SK-N-SH (cell line): ENCODE data around the gene PTPN4. TPM values are rescaled to one million over a fixed set of nuclear protein-coding genes. Genes with fewer than 3 reads are reported as not detected.
A peak's percentile ranks its signal among the peaks of the same experiment; 100 is the strongest.

Experiments used
- CTCF ChIA-PET: fragments of 300-600, 350-600 bp; formaldehyde crosslinking; extraction: SDS; loops from one replicate; lab custom pipeline; 2021; lab: Yijun Ruan, JAX
- POLR2A ChIA-PET: fragments of 350-600 bp; sonication (Branson Sonifier 250); formaldehyde crosslinking; extraction: SDS; loops from one replicate; lab custom pipeline; 2020; ENCODE audit warnings: antibody characterized with exemption, inconsistent platforms; lab: Yijun Ruan, JAX
- DNase-seq: peaks from one replicate; pipeline ENCODE4 v3.0.0; 2012
- H2AFZ ChIP-seq: fragments of 200-600 bp; sonication (generic); 2 replicates; pipeline ENCODE4 v1.8.1; 2016; ENCODE audit warnings: antibody characterized with exemption, mild to moderate bottlenecking, low read depth
- H3F3A ChIP-seq: fragments of 200-600 bp; sonication (generic); replicated peaks from 2 replicates; pipeline ENCODE3; 2016; ENCODE audit warnings: antibody characterized with exemption, mild to moderate bottlenecking; ENCODE audit not compliant: insufficient read depth
- H3K27ac ChIP-seq, 2 experiments: fragments of 200-500 bp in 1 of 2; fragments of 200-600 bp in 1 of 2; sonication (Bioruptor generic) in 1 of 2; sonication (generic), shearing (Covaris generic) in 1 of 2; 2 replicates each; pipeline versions ENCODE4 v1.5.1 to v1.6.1; 2014 to 2016; ENCODE audit warnings: low read depth in 2 of 2, inconsistent platforms in 1 of 2, low read length in 1 of 2, mild to moderate bottlenecking in 1 of 2, mixed read lengths in 1 of 2
- H3K27me3 ChIP-seq: fragments of 200-600 bp; sonication (generic), shearing (Covaris generic); 2 replicates; pipeline ENCODE4 v1.6.1; 2016; ENCODE audit warnings: mixed run types; ENCODE audit not compliant: insufficient read depth
- H3K36me3 ChIP-seq, 2 experiments: fragments of 200-500 bp in 1 of 2; fragments of 200-600 bp in 1 of 2; sonication (Bioruptor generic) in 1 of 2; sonication (generic) in 1 of 2; replicated peaks in 1 of 2; 2 replicates each; pipeline versions ENCODE3 to v1.5.1; 2014 to 2016; ENCODE audit warnings: low read length in 1 of 2, mild to moderate bottlenecking in 1 of 2; ENCODE audit not compliant: insufficient read depth in 2 of 2, control insufficient read depth in 1 of 2
- H3K4me1 ChIP-seq, 2 experiments: fragments of 200-500 bp in 1 of 2; fragments of 200-600 bp in 1 of 2; sonication (Bioruptor generic) in 1 of 2; sonication (generic), shearing (Covaris generic) in 1 of 2; 2 replicates each; pipeline versions ENCODE4 v1.5.1 to v1.6.1; 2014 to 2016; ENCODE audit warnings: low read depth in 1 of 2, low read length in 1 of 2, mixed run types in 1 of 2; ENCODE audit not compliant: insufficient read depth in 2 of 2, control insufficient read depth in 1 of 2
- H3K4me2 ChIP-seq: fragments of 200-600 bp; sonication (generic), shearing (Covaris generic); 2 replicates; pipeline ENCODE4 v1.6.1; 2017; ENCODE audit warnings: mixed run types
- H3K4me3 ChIP-seq, 2 experiments: fragments of 200-500 bp in 1 of 2; fragments of 200-600 bp in 1 of 2; sonication (Bioruptor generic) in 1 of 2; sonication (generic), shearing (Covaris generic) in 1 of 2; 2 replicates each; pipeline versions ENCODE4 v1.5.1 to v1.8.1; 2014 to 2016; ENCODE audit warnings: low read depth in 2 of 2, inconsistent platforms in 1 of 2, low read length in 1 of 2, mild to moderate bottlenecking in 1 of 2, mixed read lengths in 1 of 2, moderate library complexity in 1 of 2
- H3K79me2 ChIP-seq: fragments of 200-600 bp; sonication (generic); 2 replicates; pipeline ENCODE4 v1.8.1; 2017; ENCODE audit warnings: mild to moderate bottlenecking; ENCODE audit not compliant: insufficient read depth
- H3K9ac ChIP-seq: fragments of 200-600 bp; sonication (generic); 2 replicates; pipeline ENCODE4 v1.6.1; 2017; ENCODE audit warnings: mixed run types
- H3K9me2 ChIP-seq: fragments of 200-600 bp; sonication (generic); 2 replicates; pipeline ENCODE4 v1.6.1; 2017; ENCODE audit warnings: mixed run types
- H3K9me3 ChIP-seq: fragments of 200-600 bp; sonication (generic); 2 replicates; pipeline ENCODE4 v1.6.1; 2017; ENCODE audit warnings: mixed run types, mild to moderate bottlenecking, moderate library complexity
- H4K20me1 ChIP-seq: fragments of 200-600 bp; sonication (generic); 2 replicates; pipeline ENCODE4 v1.6.1; 2017; ENCODE audit warnings: mild to moderate bottlenecking, mixed run types; ENCODE audit not compliant: insufficient read depth
- CHD2 ChIP-seq: fragments of 150-350 bp; IDR thresholded peaks from 2 replicates; pipeline ENCODE4 v1.6.1; 2018; ENCODE audit warnings: low read length; ENCODE audit not compliant: partially characterized antibody
- GABPA ChIP-seq: IDR thresholded peaks from 2 replicates; pipeline ENCODE4 v1.4.0; 2012; ENCODE audit warnings: low read depth, mild to moderate bottlenecking
- RFX5 ChIP-seq: IDR thresholded peaks from 2 replicates; pipeline ENCODE4 v1.6.1; 2012; ENCODE audit warnings: mild to moderate bottlenecking, improper control_type of control experiment, low read length
- SMC3 ChIP-seq: IDR thresholded peaks from 2 replicates; pipeline ENCODE4 v1.6.1; 2012; ENCODE audit warnings: low read depth, low read length, improper control_type of control experiment
- TCF12 ChIP-seq: IDR thresholded peaks from 2 replicates; pipeline ENCODE4 v1.4.0; 2012
- TEAD4 ChIP-seq: IDR thresholded peaks from 2 replicates; pipeline ENCODE4 v1.4.0; 2012; ENCODE audit warnings: mild to moderate bottlenecking, borderline replicate concordance; ENCODE audit not compliant: insufficient read depth
- YY1 ChIP-seq: IDR thresholded peaks from 2 replicates; pipeline ENCODE4 v1.4.0; 2012; ENCODE audit warnings: low read depth, mild to moderate bottlenecking
- ZBTB33 ChIP-seq: IDR thresholded peaks from 2 replicates; pipeline ENCODE4 v1.4.0; 2012; ENCODE audit warnings: low read depth, borderline replicate concordance
- WGBS: methylation state at CpG from one replicate; pipeline ENCODE4 v1.1.6; 2017; ENCODE audit warnings: low lambda C conversion rate; 5-methylcytosine and 5-hydroxymethylcytosine counted together
- polyA plus RNA-seq, 3 experiments: library from polyadenylated mRNA; depleted of rRNA; stranded (reverse); fragments of >200 nt; gene quantifications; 2 replicates each; pipeline ENCODE4 v1.2.3, GENCODE V29; 2012
- TF ChIP-seq, protein P1 (sequence below): IDR thresholded peaks from 2 replicates; pipeline ENCODE4 v1.4.0; 2012; ENCODE audit warnings: low read depth
- TF ChIP-seq, protein P2 (sequence below): fragments of 150-350 bp; IDR thresholded peaks from 2 replicates; pipeline ENCODE4 v1.6.1; 2016; ENCODE audit warnings: mild to moderate bottlenecking, low read depth, low read length

Gene PTPN4
- polyA plus RNA-seq, 1 of the 3 experiments (the other 2 are of a cell fraction): 6.2 TPM

GRCh38 chr2:119871725-119872124, 112.0 kb downstream of the PTPN4 start (continued):
- TF ChIP-seq TEAD4: no peak
- TF ChIP-seq RFX5: no peak
- no peak for TF ChIP-seq GABPA
- TF ChIP-seq ZBTB33: no peak
- TF ChIP-seq, protein P1, sequence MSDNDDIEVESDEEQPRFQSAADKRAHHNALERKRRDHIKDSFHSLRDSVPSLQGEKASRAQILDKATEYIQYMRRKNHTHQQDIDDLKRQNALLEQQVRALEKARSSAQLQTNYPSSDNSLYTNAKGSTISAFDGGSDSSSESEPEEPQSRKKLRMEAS: no peak
- no peak for TF ChIP-seq CHD2
- TF ChIP-seq, all 33 proteins: peak for 0

- WGBS: 64% methylated on average over 4 of the region's 4 CpGs
- no peaks in the 10 kb centered on the region for H3F3A ChIP-seq
- no peaks in the 10 kb centered on the region for H3K27me3 ChIP-seq
- no peaks in the 10 kb centered on the region for H3K79me2 ChIP-seq
- CTCF ChIA-PET: no interaction called here
- no peak overlapping the region for H2AFZ ChIP-seq
- no peaks in the 10 kb centered on the region for H3K9me2 ChIP-seq
- H3K9me3 ChIP-seq: no peaks in the 10 kb centered on the region
- no peak overlapping the region for H3K27ac ChIP-seq
- no peaks in the 10 kb centered on the region for H3K4me1 ChIP-seq
- H3K4me2 ChIP-seq: no peak overlapping the region
- no peak overlapping the region for H3K4me3 ChIP-seq
- POLR2A ChIA-PET: no interaction called here
- TF ChIP-seq RFX5 (no peak), YY1 (no peak), TCF12 (peak; percentile 11; the same call in 1 of the 2 replicates), ZBTB33 (no peak), SMC3 (no peak)
- TF ChIP-seq, protein P1: no peak
- TF ChIP-seq, protein P2, sequence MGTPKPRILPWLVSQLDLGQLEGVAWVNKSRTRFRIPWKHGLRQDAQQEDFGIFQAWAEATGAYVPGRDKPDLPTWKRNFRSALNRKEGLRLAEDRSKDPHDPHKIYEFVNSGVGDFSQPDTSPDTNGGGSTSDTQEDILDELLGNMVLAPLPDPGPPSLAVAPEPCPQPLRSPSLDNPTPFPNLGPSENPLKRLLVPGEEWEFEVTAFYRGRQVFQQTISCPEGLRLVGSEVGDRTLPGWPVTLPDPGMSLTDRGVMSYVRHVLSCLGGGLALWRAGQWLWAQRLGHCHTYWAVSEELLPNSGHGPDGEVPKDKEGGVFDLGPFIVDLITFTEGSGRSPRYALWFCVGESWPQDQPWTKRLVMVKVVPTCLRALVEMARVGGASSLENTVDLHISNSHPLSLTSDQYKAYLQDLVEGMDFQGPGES: no peak
- H3K36me3 ChIP-seq: no peaks in the 10 kb centered on the region
- DNase-seq: no peak
- no peak overlapping the region for H3K9ac ChIP-seq
- H4K20me1 ChIP-seq: no peaks in the 10 kb centered on the region
Measured at GRCh38 chr2:119873350-119874315, 113.9 kb downstream of the PTPN4 start.
